ENCODE measurements around the gene MYO5C. TPM values are rescaled to one million over a fixed set of nuclear protein-coding genes. Genes with fewer than 3 reads are reported as not detected.

MYO5C gene
- total and polyA plus RNA-seq, 2 of the 13 experiments (the other 11 are each of a cell fraction or from before 2014, with no cell fraction given), result 15.7 to 23.7 TPM

DNA sequence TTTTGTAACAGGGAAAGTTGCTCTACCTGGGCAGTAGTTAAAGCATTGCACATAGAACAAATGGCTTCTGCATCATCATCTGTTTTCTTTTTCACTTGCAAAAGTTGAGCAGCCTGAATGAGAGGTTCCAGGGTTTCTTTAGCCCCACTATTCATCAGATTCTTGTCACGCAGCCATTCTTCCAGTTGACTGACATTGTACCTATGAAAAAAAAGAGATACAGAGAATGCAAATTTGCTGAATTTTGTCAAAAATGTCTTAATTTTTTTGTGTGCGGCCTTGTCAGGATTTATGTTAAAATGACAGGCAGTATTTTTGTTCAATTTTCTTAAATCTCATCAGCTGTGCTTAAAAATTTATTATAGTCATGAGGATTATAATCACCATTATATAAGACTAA lies 21.4 kb upstream of the MYO5C start (continued):
- TF ChIP-seq, protein P1, sequence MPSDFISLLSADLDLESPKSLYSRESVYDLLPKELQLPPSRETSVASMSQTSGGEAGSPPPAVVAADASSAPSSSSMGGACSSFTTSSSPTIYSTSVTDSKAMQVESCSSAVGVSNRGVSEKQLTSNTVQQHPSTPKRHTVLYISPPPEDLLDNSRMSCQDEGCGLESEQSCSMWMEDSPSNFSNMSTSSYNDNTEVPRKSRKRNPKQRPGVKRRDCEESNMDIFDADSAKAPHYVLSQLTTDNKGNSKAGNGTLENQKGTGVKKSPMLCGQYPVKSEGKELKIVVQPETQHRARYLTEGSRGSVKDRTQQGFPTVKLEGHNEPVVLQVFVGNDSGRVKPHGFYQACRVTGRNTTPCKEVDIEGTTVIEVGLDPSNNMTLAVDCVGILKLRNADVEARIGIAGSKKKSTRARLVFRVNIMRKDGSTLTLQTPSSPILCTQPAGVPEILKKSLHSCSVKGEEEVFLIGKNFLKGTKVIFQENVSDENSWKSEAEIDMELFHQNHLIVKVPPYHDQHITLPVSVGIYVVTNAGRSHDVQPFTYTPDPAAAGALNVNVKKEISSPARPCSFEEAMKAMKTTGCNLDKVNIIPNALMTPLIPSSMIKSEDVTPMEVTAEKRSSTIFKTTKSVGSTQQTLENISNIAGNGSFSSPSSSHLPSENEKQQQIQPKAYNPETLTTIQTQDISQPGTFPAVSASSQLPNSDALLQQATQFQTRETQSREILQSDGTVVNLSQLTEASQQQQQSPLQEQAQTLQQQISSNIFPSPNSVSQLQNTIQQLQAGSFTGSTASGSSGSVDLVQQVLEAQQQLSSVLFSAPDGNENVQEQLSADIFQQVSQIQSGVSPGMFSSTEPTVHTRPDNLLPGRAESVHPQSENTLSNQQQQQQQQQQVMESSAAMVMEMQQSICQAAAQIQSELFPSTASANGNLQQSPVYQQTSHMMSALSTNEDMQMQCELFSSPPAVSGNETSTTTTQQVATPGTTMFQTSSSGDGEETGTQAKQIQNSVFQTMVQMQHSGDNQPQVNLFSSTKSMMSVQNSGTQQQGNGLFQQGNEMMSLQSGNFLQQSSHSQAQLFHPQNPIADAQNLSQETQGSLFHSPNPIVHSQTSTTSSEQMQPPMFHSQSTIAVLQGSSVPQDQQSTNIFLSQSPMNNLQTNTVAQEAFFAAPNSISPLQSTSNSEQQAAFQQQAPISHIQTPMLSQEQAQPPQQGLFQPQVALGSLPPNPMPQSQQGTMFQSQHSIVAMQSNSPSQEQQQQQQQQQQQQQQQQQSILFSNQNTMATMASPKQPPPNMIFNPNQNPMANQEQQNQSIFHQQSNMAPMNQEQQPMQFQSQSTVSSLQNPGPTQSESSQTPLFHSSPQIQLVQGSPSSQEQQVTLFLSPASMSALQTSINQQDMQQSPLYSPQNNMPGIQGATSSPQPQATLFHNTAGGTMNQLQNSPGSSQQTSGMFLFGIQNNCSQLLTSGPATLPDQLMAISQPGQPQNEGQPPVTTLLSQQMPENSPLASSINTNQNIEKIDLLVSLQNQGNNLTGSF (CRISPR knock-in tag; IDR thresholded peaks at IDR 0.05), result no peak
- TF ChIP-seq ZNF501 (CRISPR knock-in tag; IDR thresholded peaks at IDR 0.05) (no peak), PRMT3 (CRISPR knock-in tag; IDR thresholded peaks at IDR 0.05; ENCODE audit: borderline replicate concordance, low read depth) (no peak), SIX4 (CRISPR knock-in tag; IDR thresholded peaks at IDR 0.05) (no peak), ZNF800 (CRISPR knock-in tag; IDR thresholded peaks at IDR 0.05) (no peak), GZF1 (CRISPR knock-in tag; IDR thresholded peaks at IDR 0.05) (no peak), ZBTB21 (CRISPR knock-in tag; IDR thresholded peaks at IDR 0.05) (no peak)
